Measurements from ENCODE around the gene SNX7.
A peak's percentile ranks its signal among the peaks of the same experiment; 100 is the strongest.

Gene SNX7

GRCh38 chr1:98732985-98733781 lies 71.7 kb downstream of the SNX7 start:
- TF ChIP-seq CTCF (IDR thresholded peaks at IDR 0.05; ENCODE audit: low read depth, low read length, missing control alignments): no peak
- H3K4me3 ChIP-seq (ENCODE audit: low read depth, low read length): no peak overlapping the region
- no peak for DNase-seq (ENCODE audit: low read depth)

DNA sequence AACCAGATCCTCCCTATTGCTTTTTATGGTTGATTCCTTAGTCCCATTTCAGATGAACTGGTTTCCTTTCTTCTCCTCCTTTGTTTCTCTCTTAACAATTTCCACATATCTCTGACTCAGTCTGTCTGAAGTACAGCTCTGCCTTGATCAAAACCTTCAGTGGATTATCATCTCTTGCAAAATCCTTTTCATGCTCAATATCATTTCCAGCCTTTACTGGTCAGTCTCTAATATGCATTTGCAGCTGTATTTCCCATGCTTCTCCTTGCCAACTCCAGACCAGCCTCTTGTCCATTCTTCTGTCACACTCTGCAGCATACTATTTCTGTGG lies 72.2 kb downstream of the SNX7 start:
- no peak overlapping the region for H3K4me3 ChIP-seq (ENCODE audit: low read depth, low read length)
- no peak for TF ChIP-seq CTCF (IDR thresholded peaks at IDR 0.05; ENCODE audit: low read depth, low read length, missing control alignments)
- DNase-seq (ENCODE audit: low read depth): no peak

GRCh38 chr1:98735756-98736155 lies 74.2 kb downstream of the SNX7 start:
- no peak for TF ChIP-seq CTCF (IDR thresholded peaks at IDR 0.05; ENCODE audit: low read depth, low read length, missing control alignments)
- DNase-seq (ENCODE audit: low read depth): no peak
- no peak overlapping the region for H3K4me3 ChIP-seq (ENCODE audit: low read depth, low read length)

DNA sequence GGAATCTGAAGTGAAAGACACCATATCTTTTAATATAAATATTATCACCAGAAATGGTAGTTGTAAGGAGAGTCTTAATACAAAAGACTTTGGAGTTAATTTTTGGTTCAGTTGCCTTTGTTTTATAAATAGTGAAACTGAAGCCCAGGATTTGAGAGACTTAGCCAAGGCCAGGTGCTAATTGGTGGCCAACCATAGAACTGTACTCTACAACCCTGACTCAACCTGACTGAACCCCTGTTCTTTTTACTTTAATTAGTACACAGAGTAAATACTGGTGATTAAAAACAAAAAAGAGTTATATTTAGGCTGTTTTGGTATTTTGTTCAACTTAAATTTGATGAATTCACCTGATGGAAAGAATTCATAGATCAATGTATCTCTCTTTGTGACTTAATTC lies 76.3 kb downstream of the SNX7 start:
- DNase-seq (ENCODE audit: low read depth): no peak
- no peak for TF ChIP-seq CTCF (IDR thresholded peaks at IDR 0.05; ENCODE audit: low read depth, low read length, missing control alignments)
- H3K4me3 ChIP-seq (ENCODE audit: low read depth, low read length): no peak overlapping the region

DNA sequence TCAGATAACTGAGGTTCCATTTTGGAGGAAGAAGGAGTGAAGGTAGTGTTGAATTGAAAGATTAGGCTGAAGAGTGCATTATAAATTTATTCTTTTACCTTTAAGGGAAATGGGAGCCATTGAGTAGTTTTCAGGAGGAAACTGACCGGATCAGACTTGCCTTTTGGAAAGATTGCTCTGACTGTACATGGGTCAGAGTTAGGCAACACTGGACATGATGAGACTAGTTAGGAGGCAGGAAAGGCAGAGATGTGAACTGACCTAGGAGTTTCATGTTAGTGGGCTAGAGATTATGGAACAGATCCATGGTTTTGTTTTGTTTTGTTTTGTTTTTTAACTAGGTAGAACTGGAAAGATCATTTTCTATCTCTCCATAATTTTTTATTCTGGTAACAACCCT lies 78.2 kb downstream of the SNX7 start:
- H3K4me3 ChIP-seq (ENCODE audit: low read depth, low read length): no peak overlapping the region
- TF ChIP-seq CTCF (IDR thresholded peaks at IDR 0.05; ENCODE audit: low read depth, low read length, missing control alignments): no peak
- DNase-seq (ENCODE audit: low read depth): no peak

- DNase-seq (ENCODE audit: low read depth): no peak
- no peak overlapping the region for H3K4me3 ChIP-seq (ENCODE audit: low read depth, low read length)
- TF ChIP-seq CTCF (IDR thresholded peaks at IDR 0.05; ENCODE audit: low read depth, low read length, missing control alignments): no peak
These were observed 79.6 kb downstream of the SNX7 start for GRCh38 chr1:98741164-98741563.

DNA sequence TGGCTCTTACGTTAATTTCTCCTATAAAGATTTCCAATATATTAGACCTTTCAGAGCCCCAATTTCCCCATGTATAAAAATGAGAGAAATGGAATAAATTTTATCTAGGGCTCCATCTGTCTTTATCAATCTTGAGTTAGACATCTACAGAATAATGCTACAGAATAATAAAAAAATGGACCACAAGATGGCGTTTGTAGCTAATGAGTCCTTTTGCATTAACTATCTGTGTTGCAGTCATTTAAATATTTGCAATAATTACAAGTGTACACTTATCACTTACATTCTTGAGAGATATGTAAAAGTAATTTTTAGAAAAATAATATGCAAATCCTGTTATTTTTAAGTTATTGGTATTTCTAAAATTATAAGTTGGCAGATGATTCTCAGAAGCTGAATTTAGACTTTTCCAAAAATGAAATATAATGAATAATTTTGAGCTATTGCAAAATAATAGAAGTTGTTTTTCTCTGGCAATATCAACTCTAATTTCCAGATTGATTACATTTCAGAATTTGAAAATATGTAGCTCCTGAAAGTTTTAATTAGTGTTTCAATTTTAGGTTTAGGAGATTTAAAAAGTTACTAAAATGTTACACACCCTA lies 87.7 kb downstream of the SNX7 start:
- DNase-seq (ENCODE audit: low read depth): no peak
- H3K4me3 ChIP-seq (ENCODE audit: low read depth, low read length): no peak overlapping the region
- peak; percentile 16 for TF ChIP-seq CTCF (IDR thresholded peaks at IDR 0.05; ENCODE audit: low read depth, low read length, missing control alignments)
